Panc1 (cell line): ENCODE data around the gene FAM149A. TPM values are rescaled to one million over a fixed set of nuclear protein-coding genes. Genes with fewer than 3 reads are reported as not detected.

ENCODE experiments used
- ATAC-seq: fragments of 200-7000 bp; cut with Tn5 transposase; 2 replicates; pipeline ENCODE4 v1.9.1; 2020; ENCODE audit warnings: mild to moderate bottlenecking, moderate library complexity
- BruUV-seq: library from RNA; stranded (reverse); fragments of 400-500 nt; replicated peaks from 2 replicates; lab custom pipeline; 2021; lab: Mats Ljungman, UMichigan
- CTCF ChIA-PET: fragments of 300-600 bp; sonication (Branson Sonifier 250); formaldehyde crosslinking; loops from one replicate; lab custom pipeline; 2022; ENCODE audit warnings: antibody characterized with exemption; lab: Charles Lee
- POLR2A ChIA-PET: fragments of 300-600 bp; sonication (Branson Sonifier 250); formaldehyde crosslinking; loops from one replicate; lab custom pipeline; 2022; ENCODE audit warnings: antibody characterized with exemption; lab: Charles Lee
- DNase-seq: peaks from one replicate; pipeline ENCODE4 v3.0.0-alpha.2; 2010; ENCODE audit warnings: low read depth, low spot score
- H3K27ac ChIP-seq: 2 replicates; pipeline ENCODE4 v1.5.1; 2011; ENCODE audit warnings: mild to moderate bottlenecking, low read length, inconsistent platforms
- H3K27me3 ChIP-seq: fragments of 200-500 bp; sonication (Bioruptor generic); 2 replicates; pipeline ENCODE4 v1.6.0; 2014; ENCODE audit warnings: low read length, inconsistent platforms; ENCODE audit not compliant: control insufficient read depth, insufficient read depth
- H3K36me3 ChIP-seq: fragments of 200-500 bp; sonication (Bioruptor generic); 2 replicates; pipeline ENCODE4 v1.5.1; 2014; ENCODE audit warnings: inconsistent platforms, mild to moderate bottlenecking, low read length, moderate library complexity; ENCODE audit not compliant: control insufficient read depth, insufficient read depth
- H3K4me1 ChIP-seq: 2 replicates; pipeline ENCODE4 v1.5.1; 2011; ENCODE audit warnings: inconsistent platforms, mild to moderate bottlenecking, low read length, moderate library complexity; ENCODE audit not compliant: control insufficient read depth, insufficient read depth
- H3K4me3 ChIP-seq, 2 experiments: 2 replicates each; pipeline ENCODE4 v1.5.1; 2011 to 2012; ENCODE audit warnings: low read depth in 2 of 2, low read length in 2 of 2, mild to moderate bottlenecking in 2 of 2, inconsistent platforms in 1 of 2, moderate library complexity in 1 of 2
- H3K9me3 ChIP-seq: fragments of 200-500 bp; sonication (Bioruptor generic); 2 replicates; pipeline ENCODE4 v1.5.1; 2014; ENCODE audit warnings: low read depth, mild to moderate bottlenecking, inconsistent platforms, low read length, moderate library complexity; ENCODE audit not compliant: control insufficient read depth, insufficient read depth
- CTCF ChIP-seq: fragments of 450-650 bp; IDR thresholded peaks from 2 replicates; pipeline ENCODE4 v1.5.1; 2017; ENCODE audit warnings: mild to moderate bottlenecking
- POLR2AphosphoS5 ChIP-seq: IDR thresholded peaks from 2 replicates; pipeline ENCODE4 v1.6.1; 2012; ENCODE audit warnings: mild to moderate bottlenecking, low read depth, low read length, moderate library complexity
- REST ChIP-seq, 2 experiments: IDR thresholded peaks; 2 replicates each; pipeline ENCODE4 v1.6.1; 2011 to 2012; ENCODE audit warnings: low read depth in 2 of 2, control low read depth in 1 of 2, low read length in 1 of 2, mild to moderate bottlenecking in 1 of 2, moderate library complexity in 1 of 2; ENCODE audit not compliant: insufficient read depth in 1 of 2
- SIN3A ChIP-seq: IDR thresholded peaks from 2 replicates; pipeline ENCODE4 v1.6.1; 2012; ENCODE audit warnings: low read depth, mild to moderate bottlenecking, low read length, moderate library complexity, borderline replicate concordance; ENCODE audit not compliant: insufficient read depth
- TCF7L2 ChIP-seq: IDR thresholded peaks from 2 replicates; pipeline ENCODE4 v1.6.1; 2011; ENCODE audit warnings: mild to moderate bottlenecking, low read depth, low read length, inconsistent platforms
- in situ Hi-C: cut with HindIII; loops from 2 replicates; pipeline ENCODE4 v1.10.0; 2016; ENCODE audit warnings: low sequenced_read_pairs, low pct_unique_long_range_greater_than_20kb
- intact Hi-C: fragments of 100-400 bp; cut with micrococcal nuclease; formaldehyde crosslinking; loops from one replicate; pipeline ENCODE4 v1.10.0; 2022; ENCODE audit not compliant: unreplicated experiment
- total RNA-seq: library from RNA; stranded (reverse); gene quantifications from one replicate; pipeline ENCODE4 v1.2.1, GENCODE V29; 2021; ENCODE audit not compliant: unreplicated experiment

FAM149A gene
- total RNA-seq, 1 experiment from 2014 or later: 0.13 TPM

- H3K4me1 ChIP-seq: no peaks in the 10 kb centered on the region
- peaks cover 2% of the 10 kb centered on the region; the same call in 1 of the 2 replicates for H3K27me3 ChIP-seq
- no peak overlapping the region for H3K27ac ChIP-seq
- no TSS peak for BruUV-seq
- intact Hi-C loops (no loop called here), in situ Hi-C loops (no loop called here)
- no peaks in the 10 kb centered on the region for H3K36me3 ChIP-seq
- no peak overlapping the region for H3K4me3 ChIP-seq
- TF ChIP-seq TCF7L2: no peak
- TF ChIP-seq POLR2AphosphoS5: no peak
- no peak for TF ChIP-seq CTCF
- no peak for TF ChIP-seq REST (IDR thresholded peaks at IDR 0.05; ENCODE audit: insufficient read depth in 1 of 2, low read depth in 2 of 2, low read length in 1 of 2)
- TF ChIP-seq SIN3A: no peak
- DNase-seq: no peak
- ChIA-PET POLR2A (interaction anchor here (0.5 kb wide), 1 partner anchor 98 kb away, joined by 5 read pairs; no protein-coding TSS in a partner anchor), CTCF (no interaction called here)
- no peak for ATAC-seq
- H3K9me3 ChIP-seq: no peaks in the 10 kb centered on the region
These were observed 29.8 kb downstream of the FAM149A start for GRCh38 chr4:186134257-186134656.

- Histone ChIP-seq H3K27ac (no peak overlapping the region), H3K9me3 (no peaks in the 10 kb centered on the region), H3K36me3 (no peaks in the 10 kb centered on the region), H3K4me1 (no peaks in the 10 kb centered on the region), H3K4me3 (no peak overlapping the region), H3K27me3 (peaks cover 2% of the 10 kb centered on the region; the same call in 1 of the 2 replicates)
- BruUV-seq: no TSS peak
- ChIA-PET POLR2A (no interaction called here), CTCF (no interaction called here)
- in situ Hi-C loops: no loop called here
- ATAC-seq: no peak
- no peak for DNase-seq
- intact Hi-C loops: no loop called here
- TF ChIP-seq REST (IDR thresholded peaks at IDR 0.05; ENCODE audit: insufficient read depth in 1 of 2, low read depth in 2 of 2, low read length in 1 of 2): no peak
- no peak for TF ChIP-seq CTCF
- no peak for TF ChIP-seq POLR2AphosphoS5
- no peak for TF ChIP-seq SIN3A
- TF ChIP-seq TCF7L2: no peak
These were observed 30.4 kb downstream of the FAM149A start for GRCh38 chr4:186134861-186135260.
